ENCODE results near the gene MFAP4. TPM values are rescaled to one million over a fixed set of nuclear protein-coding genes. Genes with fewer than 3 reads are reported as not detected.

The MFAP4 gene
- polyA plus RNA-seq, 3 donors: 0.12 to 0.73 (median 0.12) TPM

DNA sequence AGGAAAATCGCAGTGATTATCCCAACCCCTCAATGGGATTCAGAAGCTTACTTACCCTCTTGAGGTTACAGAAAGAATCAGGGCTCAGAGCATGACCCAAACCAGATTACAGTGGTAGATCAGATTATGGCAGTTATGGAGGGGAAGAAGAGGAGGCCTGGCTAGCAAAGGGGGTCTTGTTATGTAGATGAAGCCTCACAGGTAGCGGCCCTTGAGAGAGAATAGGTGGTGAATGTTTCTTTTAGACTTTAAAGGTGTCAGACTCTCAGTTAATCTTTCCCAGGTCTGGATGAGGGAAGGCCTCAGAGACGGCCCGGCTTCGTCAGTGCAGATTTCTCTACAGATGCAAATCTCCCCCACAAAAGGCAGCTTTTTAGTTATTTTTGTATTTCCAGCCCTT lies 39.6 kb upstream of the MFAP4 start:
- Mint-ChIP-seq H3K27ac (no peak overlapping the region), H3K4me1 (no peaks in the 10 kb centered on the region), H3K4me3 (no peak overlapping the region), H3K9me3 (peaks cover 0 to 3% (median 0%) of the 10 kb centered on the region in 7 donors), H3K36me3 (no peaks in the 10 kb centered on the region), H3K27me3 (ENCODE audit: low read depth in 3 of 3) (peaks cover 3 to 20% (median 16%) of the 10 kb centered on the region in 3 donors)
- H3K9me3 ChIP-seq (replicated peaks in 1 of 2; ENCODE audit: control insufficient read depth in 1 of 2, insufficient read depth in 1 of 2, low read length in 2 of 2): no peaks in the 10 kb centered on the region
- H3K4me2 ChIP-seq (replicated peaks; ENCODE audit: extremely low read depth, low read length, poor library complexity, severe bottlenecking): no peak overlapping the region
- H3K79me2 ChIP-seq (ENCODE audit: insufficient read depth, low read length): no peaks in the 10 kb centered on the region
- H3K4me3 ChIP-seq (replicated peaks in 1 of 3; ENCODE audit: low read depth in 2 of 3, low read length in 3 of 3): no peak overlapping the region
- DNase-seq: no peak
- TF ChIP-seq, protein P1, sequence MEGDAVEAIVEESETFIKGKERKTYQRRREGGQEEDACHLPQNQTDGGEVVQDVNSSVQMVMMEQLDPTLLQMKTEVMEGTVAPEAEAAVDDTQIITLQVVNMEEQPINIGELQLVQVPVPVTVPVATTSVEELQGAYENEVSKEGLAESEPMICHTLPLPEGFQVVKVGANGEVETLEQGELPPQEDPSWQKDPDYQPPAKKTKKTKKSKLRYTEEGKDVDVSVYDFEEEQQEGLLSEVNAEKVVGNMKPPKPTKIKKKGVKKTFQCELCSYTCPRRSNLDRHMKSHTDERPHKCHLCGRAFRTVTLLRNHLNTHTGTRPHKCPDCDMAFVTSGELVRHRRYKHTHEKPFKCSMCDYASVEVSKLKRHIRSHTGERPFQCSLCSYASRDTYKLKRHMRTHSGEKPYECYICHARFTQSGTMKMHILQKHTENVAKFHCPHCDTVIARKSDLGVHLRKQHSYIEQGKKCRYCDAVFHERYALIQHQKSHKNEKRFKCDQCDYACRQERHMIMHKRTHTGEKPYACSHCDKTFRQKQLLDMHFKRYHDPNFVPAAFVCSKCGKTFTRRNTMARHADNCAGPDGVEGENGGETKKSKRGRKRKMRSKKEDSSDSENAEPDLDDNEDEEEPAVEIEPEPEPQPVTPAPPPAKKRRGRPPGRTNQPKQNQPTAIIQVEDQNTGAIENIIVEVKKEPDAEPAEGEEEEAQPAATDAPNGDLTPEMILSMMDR (IDR thresholded peaks at IDR 0.05): no peak
- H3K27ac ChIP-seq (ENCODE audit: low read depth in 1 of 2, low read length in 2 of 2): no peak overlapping the region
- H3K36me3 ChIP-seq (replicated peaks in 1 of 2; ENCODE audit: control insufficient read depth in 1 of 2, insufficient read depth in 2 of 2, low read length in 2 of 2): no peaks in the 10 kb centered on the region
- intact Hi-C loops (cut with micrococcal nuclease): no loop called here
- H3K9ac ChIP-seq (ENCODE audit: insufficient read depth, low read length, poor library complexity, severe bottlenecking): no peak overlapping the region
- no peak overlapping the region for H2AFZ ChIP-seq (ENCODE audit: insufficient read depth, low read depth, low read length, poor library complexity, severe bottlenecking)
- H3K4me1 ChIP-seq (ENCODE audit: control insufficient read depth in 1 of 2, insufficient read depth in 2 of 2, low read length in 2 of 2): no peaks in the 10 kb centered on the region
- no peaks in the 10 kb centered on the region for H4K20me1 ChIP-seq (ENCODE audit: insufficient read depth, low read length)
- no peaks in the 10 kb centered on the region for H3K27me3 ChIP-seq (ENCODE audit: control insufficient read depth in 2 of 2, insufficient read depth in 2 of 2, low read length in 2 of 2)
- 100% methylated on average over 1 of the region's 5 CpGs for WGBS (ENCODE audit: insufficient coverage)

DNA sequence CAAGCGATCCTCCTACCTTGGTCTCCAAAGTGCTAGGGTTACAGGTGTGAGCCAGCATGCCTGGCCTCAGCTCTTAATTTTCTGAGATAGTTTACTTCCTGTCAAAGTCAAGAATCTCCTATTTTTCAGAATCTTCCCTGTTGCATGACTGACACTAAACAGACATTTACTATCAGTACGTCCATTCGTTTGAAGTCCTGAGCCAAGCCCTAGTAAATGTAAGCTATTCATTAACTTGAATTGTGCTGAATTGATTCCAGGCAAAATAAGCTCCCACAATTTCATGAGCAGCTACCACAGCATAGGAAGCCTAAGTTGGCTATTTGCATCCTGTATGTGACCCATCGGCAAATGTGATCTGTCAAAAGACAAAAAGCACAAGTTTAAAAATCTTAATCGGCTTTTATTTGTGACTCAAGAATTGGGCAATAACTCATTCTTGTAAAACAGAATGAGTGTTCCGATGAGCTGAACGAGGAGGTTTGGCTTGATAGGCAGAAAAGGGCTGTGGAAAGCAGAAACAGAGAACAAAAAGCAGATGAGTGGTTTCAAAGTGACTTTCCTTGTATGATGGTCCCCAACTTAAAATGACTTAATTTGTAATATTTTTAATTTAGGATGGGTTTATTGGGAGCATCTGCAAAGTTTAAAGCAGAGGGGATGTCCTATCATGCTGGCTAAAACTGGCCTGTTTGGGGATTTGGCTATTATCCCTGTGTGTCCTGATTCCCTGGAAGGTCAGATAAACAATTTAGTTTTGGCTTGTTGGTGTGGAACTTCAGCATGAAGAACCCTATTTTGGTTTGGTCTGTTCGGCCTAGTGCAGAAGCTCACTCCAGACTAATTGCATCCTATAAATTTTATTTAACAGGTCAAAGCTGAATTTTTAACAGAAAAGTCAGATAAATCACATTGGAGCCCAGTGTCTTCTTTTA lies 38.2 kb upstream of the MFAP4 start:
- Mint-ChIP-seq H3K27me3 (ENCODE audit: low read depth in 3 of 3) (peaks cover 3 to 21% (median 12%) of the 10 kb centered on the region in 3 donors), H3K36me3 (no peaks in the 10 kb centered on the region), H3K27ac (no peak overlapping the region), H3K4me3 (no peak overlapping the region), H3K4me1 (no peaks in the 10 kb centered on the region), H3K9me3 (peaks cover 0 to 3% (median 0%) of the 10 kb centered on the region in 7 donors)
- Histone ChIP-seq H2AFZ (ENCODE audit: insufficient read depth, low read depth, low read length, poor library complexity, severe bottlenecking) (no peak overlapping the region), H3K4me1 (ENCODE audit: control insufficient read depth in 1 of 2, insufficient read depth in 2 of 2, low read length in 2 of 2) (no peaks in the 10 kb centered on the region), H4K20me1 (ENCODE audit: insufficient read depth, low read length) (no peaks in the 10 kb centered on the region), H3K27ac (ENCODE audit: low read depth in 1 of 2, low read length in 2 of 2) (no peak overlapping the region), H3K4me3 (replicated peaks in 1 of 3; ENCODE audit: low read depth in 2 of 3, low read length in 3 of 3) (no peak overlapping the region), H3K4me2 (replicated peaks; ENCODE audit: extremely low read depth, low read length, poor library complexity, severe bottlenecking) (no peak overlapping the region), H3K36me3 (replicated peaks in 1 of 2; ENCODE audit: control insufficient read depth in 1 of 2, insufficient read depth in 2 of 2, low read length in 2 of 2) (no peaks in the 10 kb centered on the region), H3K9me3 (replicated peaks in 1 of 2; ENCODE audit: control insufficient read depth in 1 of 2, insufficient read depth in 1 of 2, low read length in 2 of 2) (no peaks in the 10 kb centered on the region), H3K79me2 (ENCODE audit: insufficient read depth, low read length) (no peaks in the 10 kb centered on the region), H3K9ac (ENCODE audit: insufficient read depth, low read length, poor library complexity, severe bottlenecking) (no peak overlapping the region), H3K27me3 (ENCODE audit: control insufficient read depth in 2 of 2, insufficient read depth in 2 of 2, low read length in 2 of 2) (no peaks in the 10 kb centered on the region)
- 96% methylated on average over 3 of the region's 8 CpGs for WGBS (ENCODE audit: insufficient coverage)
- DNase-seq: no peak
- intact Hi-C loops (cut with micrococcal nuclease): no loop called here
- TF ChIP-seq, protein P1 (IDR thresholded peaks at IDR 0.05): no peak
